Activated CD8-positive, alpha-beta memory T cell treated with anti-CD3 and anti-CD28 coated beads, Interleukin-2, amount 10 ng/mL, durations not matched to agents 7 days and 5 days (primary cell): ENCODE data around the gene SPIN3. TPM values are rescaled to one million over a fixed set of nuclear protein-coding genes. Genes with fewer than 3 reads are reported as not detected.
"Not testable (repeated sequence)": the region's sequence is repeated elsewhere in the genome, so short reads cannot be mapped to it uniquely, and the experiment has no call there.

Experiments
- ATAC-seq: fragments of 150-1000 bp; cut with Tn5 transposase; one replicate; pipeline ENCODE4 v1.10.0; 2021; ENCODE audit warnings: moderate library complexity
- CTCF ChIA-PET: fragments of 350-600 bp; sonication (Branson Sonifier 250); formaldehyde crosslinking; loops from one replicate; lab custom pipeline; 2021; ENCODE audit warnings: antibody characterized with exemption; lab: Charles Lee
- DNase-seq: peaks from one replicate; pipeline ENCODE4 v3.0.0-alpha.2; 2020
- H3K27ac Mint-ChIP-seq: one replicate; pipeline ENCODE4 v1.8.0; 2021; ENCODE audit warnings: mild to moderate bottlenecking, mixed read lengths
- H3K27me3 Mint-ChIP-seq: one replicate; pipeline ENCODE4 v1.8.0; 2021; ENCODE audit warnings: mixed read lengths
- H3K36me3 Mint-ChIP-seq: one replicate; pipeline ENCODE4 v1.8.0; 2021; ENCODE audit warnings: mild to moderate bottlenecking, mixed read lengths
- H3K4me1 Mint-ChIP-seq: one replicate; pipeline ENCODE4 v1.8.0; 2021; ENCODE audit warnings: mixed read lengths
- H3K4me3 Mint-ChIP-seq: one replicate; pipeline ENCODE4 v1.8.0; 2021; ENCODE audit warnings: mild to moderate bottlenecking, moderate library complexity, mixed read lengths
- H3K9me3 Mint-ChIP-seq: one replicate; pipeline ENCODE4 v1.8.0; 2022; ENCODE audit warnings: low read depth, mixed read lengths
- total RNA-seq, 2 experiments: library from RNA; stranded (reverse); gene quantifications; one replicate each; pipeline ENCODE4 v1.2.3, GENCODE V29; 2021

Gene SPIN3
- total RNA-seq, 2 experiments from 2014 or later, result 6.9 to 7.9 TPM

DNA sequence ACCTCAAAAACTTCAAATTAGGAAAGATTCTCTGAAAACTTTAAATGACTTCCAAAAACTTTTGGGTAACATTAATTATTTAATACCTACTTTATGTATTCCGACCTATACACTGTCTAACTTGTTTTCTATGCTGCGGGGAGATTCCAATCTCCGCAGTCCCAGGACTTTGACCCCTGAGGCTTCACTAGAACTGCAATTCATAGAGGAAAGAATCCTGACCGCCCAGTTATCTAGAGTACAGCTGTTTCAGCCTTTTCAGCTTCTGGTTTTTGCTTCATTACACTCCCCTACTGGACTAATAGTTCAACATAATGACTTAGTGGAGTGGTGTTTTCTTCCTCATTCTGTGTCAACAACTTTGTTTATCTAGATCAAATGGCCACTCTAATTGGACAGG lies 50.1 kb downstream of the SPIN3 start:
- H3K4me1 Mint-ChIP-seq, H3K36me3 Mint-ChIP-seq, DNase-seq, H3K9me3 Mint-ChIP-seq, ATAC-seq, H3K27ac Mint-ChIP-seq, H3K27me3 Mint-ChIP-seq, H3K4me3 Mint-ChIP-seq: not testable (repeated sequence)
- CTCF ChIA-PET, result interaction anchor here (1.0 kb wide), 1 partner anchor 94 kb away, joined by 3 read pairs; no protein-coding TSS in a partner anchor

DNA sequence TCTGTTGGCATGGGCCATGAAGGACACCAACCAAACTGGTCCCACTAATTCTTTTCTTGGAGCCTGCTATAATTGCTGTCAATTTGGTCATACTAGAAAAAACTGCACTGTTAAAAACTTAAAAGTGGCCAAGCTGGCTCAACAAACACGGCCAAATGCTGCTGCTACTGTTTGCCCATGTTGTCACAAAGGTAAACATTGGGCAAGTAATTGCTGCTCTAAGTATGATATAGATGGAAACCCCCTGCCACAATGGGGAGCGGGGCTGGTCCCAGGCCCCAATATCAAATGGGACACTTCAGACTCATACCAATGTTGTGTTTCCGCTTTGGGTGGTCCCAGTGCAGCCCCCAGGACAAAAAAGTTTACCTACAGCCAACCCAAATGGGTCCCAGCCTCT lies 52.1 kb downstream of the SPIN3 start:
- ATAC-seq (no peak), DNase-seq (no peak)
- Mint-ChIP-seq H3K9me3 (peaks cover 3% of the 10 kb centered on the region), H3K27me3 (no peaks in the 10 kb centered on the region), H3K4me3 (no peak overlapping the region), H3K27ac (no peak overlapping the region), H3K4me1 (no peaks in the 10 kb centered on the region), H3K36me3 (no peaks in the 10 kb centered on the region)
- CTCF ChIA-PET, result no interaction called here

Other genes with a start within 250 kb of the SPIN3 start
- gene SPIN2B, start 126.0 kb upstream of the SPIN3 start, total RNA-seq, result 1 to 10 TPM; 7.1 to 7.9 TPM
- 1 to 10 TPM in 1 of 2 experiments, under 1 TPM in 1; 0.89 to 1.1 TPM for gene SPIN2A, start 141.9 kb upstream of the SPIN3 start, total RNA-seq